Measurements from ENCODE around the gene EXOC3L4.

DNA sequence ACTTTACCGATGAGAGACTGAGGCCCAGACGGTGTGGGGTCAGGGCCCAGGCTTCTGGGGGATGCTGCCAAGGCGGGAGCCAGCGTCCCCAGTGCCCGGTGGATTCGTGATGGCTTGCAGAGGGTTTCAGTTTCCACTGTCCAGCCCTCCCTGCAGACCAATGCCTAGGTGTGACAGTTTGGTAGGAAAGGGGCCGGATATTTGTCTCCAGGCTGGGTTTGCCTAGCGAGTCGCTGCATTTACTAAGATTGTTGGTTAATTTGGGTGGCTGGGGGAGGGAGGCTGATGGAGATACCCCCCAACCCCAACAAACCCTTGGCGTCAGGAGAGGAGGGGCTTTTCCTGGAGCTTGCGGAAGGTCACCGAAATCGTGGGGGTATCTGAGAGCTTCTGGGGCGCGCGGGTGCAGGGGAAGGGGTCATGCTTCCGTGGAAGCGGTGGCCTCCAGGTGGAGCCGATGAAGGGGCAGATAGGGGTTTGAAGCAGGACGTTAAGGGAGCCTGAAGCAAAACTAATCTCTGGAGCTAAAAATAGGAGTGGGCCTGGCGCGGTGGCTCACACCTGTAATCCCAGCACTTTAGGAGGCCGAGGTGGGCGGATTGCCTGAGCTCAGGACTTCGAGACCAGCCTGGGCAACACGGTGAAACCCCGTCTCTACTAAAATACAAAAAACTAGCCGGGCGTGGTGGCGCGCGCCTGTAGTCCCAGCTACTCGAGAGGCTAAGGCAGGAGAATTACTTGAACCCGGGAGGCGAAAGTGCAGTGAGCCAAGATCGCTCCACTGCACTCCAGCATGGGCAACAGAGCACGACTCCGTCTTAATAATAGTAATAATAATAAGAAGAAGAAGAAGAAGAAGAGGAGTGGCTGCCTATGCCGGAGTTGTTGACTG lies 36.1 kb upstream of the EXOC3L4 start:
- TF ChIP-seq, protein P1, sequence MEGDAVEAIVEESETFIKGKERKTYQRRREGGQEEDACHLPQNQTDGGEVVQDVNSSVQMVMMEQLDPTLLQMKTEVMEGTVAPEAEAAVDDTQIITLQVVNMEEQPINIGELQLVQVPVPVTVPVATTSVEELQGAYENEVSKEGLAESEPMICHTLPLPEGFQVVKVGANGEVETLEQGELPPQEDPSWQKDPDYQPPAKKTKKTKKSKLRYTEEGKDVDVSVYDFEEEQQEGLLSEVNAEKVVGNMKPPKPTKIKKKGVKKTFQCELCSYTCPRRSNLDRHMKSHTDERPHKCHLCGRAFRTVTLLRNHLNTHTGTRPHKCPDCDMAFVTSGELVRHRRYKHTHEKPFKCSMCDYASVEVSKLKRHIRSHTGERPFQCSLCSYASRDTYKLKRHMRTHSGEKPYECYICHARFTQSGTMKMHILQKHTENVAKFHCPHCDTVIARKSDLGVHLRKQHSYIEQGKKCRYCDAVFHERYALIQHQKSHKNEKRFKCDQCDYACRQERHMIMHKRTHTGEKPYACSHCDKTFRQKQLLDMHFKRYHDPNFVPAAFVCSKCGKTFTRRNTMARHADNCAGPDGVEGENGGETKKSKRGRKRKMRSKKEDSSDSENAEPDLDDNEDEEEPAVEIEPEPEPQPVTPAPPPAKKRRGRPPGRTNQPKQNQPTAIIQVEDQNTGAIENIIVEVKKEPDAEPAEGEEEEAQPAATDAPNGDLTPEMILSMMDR (IDR thresholded peaks at IDR 0.05): no peak
- TF ChIP-seq EZH2 (IDR thresholded peaks at IDR 0.05; ENCODE audit: borderline replicate concordance, insufficient read depth, low read depth, low read length, poor library complexity, severe bottlenecking): no peak

Measured in B cell (primary cell).